ENCODE data around the gene ZNF644. TPM values are rescaled to one million over a fixed set of nuclear protein-coding genes. Genes with fewer than 3 reads are reported as not detected.
A peak's percentile ranks its signal among the peaks of the same experiment; 100 is the strongest.

Gene ZNF644
- total and polyA plus RNA-seq, 2 donors (not counting 1 experiment from before 2014, with no cell fraction given), result 9.6 to 124 TPM

DNA sequence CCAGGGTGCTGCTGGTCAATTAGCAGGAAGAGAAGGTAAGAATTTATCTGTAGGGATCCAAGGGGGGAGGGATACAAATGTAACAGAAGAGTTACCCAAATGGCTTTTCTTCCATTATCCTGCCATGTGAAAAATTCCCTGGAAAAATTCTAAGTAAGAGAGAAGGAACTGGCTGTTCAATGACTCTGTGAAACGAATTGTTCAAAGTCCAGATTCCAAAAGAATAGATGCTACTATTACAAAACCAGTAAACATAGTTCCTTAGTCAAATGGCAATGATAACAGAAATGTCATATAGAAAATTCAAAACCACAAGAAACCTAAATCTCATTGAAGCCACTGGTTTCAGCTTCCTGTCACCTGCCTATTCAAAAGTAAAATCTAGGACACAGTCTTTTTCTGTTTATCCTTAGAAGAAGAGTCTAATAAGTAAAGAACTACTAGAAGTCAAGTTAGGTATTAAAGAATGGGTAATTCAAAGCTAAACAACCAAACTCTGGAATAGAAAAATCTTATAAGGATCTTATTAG, 102.6 kb downstream of the ZNF644 start:
- H3K9me3 Mint-ChIP-seq (ENCODE audit: insufficient read depth), result no peaks in the 10 kb centered on the region
- Histone ChIP-seq H3K27me3 (replicated peaks in 1 of 4; ENCODE audit: control extremely low read depth in 1 of 4, control insufficient read depth in 3 of 4, insufficient read depth in 4 of 4, low read length in 3 of 4) (no peaks in the 10 kb centered on the region), H3K79me2 (ENCODE audit: control insufficient read depth, insufficient read depth, low read length) (peaks cover 24% of the 10 kb centered on the region), H3K9ac (ENCODE audit: low read length) (no peak overlapping the region), H4K20me1 (ENCODE audit: control insufficient read depth, insufficient read depth, low read length, poor library complexity, severe bottlenecking) (peaks cover 41% of the 10 kb centered on the region), H2AFZ (ENCODE audit: insufficient read depth, low read depth, low read length, poor library complexity, severe bottlenecking) (no peak overlapping the region), H3K27ac (ENCODE audit: low read length in 2 of 2) (peak overlapping the region in 1 of 2 donors; percentile 31), H3K36me3 (replicated peaks in 1 of 2; ENCODE audit: control extremely low read depth in 1 of 2, control insufficient read depth in 1 of 2, extremely low read depth in 1 of 2, insufficient read depth in 2 of 2, low read length in 1 of 2) (peaks cover 0 to 33% of the 10 kb centered on the region in 2 experiments), H3K4me3 (ENCODE audit: control extremely low read depth in 1 of 5, extremely low read depth in 1 of 5, insufficient read depth in 1 of 5, low read depth in 2 of 5, low read length in 4 of 5) (no peak overlapping the region), H3K9me3 (ENCODE audit: control extremely low read depth in 1 of 3, control insufficient read depth in 2 of 3, insufficient read depth in 1 of 3, low read length in 2 of 3) (no peaks in the 10 kb centered on the region), H3K4me1 (ENCODE audit: control insufficient read depth in 2 of 2, insufficient read depth in 2 of 2, low read length in 2 of 2) (peaks cover 0 to 23% of the 10 kb centered on the region in 2 donors), H3K4me2 (replicated peaks; ENCODE audit: low read depth, low read length, poor library complexity, severe bottlenecking) (no peak overlapping the region)
- no peak for TF ChIP-seq EZH2 (IDR thresholded peaks at IDR 0.05; ENCODE audit: borderline replicate concordance, insufficient read depth, low read depth, low read length, poor library complexity, severe bottlenecking)
- TF ChIP-seq, protein P1, sequence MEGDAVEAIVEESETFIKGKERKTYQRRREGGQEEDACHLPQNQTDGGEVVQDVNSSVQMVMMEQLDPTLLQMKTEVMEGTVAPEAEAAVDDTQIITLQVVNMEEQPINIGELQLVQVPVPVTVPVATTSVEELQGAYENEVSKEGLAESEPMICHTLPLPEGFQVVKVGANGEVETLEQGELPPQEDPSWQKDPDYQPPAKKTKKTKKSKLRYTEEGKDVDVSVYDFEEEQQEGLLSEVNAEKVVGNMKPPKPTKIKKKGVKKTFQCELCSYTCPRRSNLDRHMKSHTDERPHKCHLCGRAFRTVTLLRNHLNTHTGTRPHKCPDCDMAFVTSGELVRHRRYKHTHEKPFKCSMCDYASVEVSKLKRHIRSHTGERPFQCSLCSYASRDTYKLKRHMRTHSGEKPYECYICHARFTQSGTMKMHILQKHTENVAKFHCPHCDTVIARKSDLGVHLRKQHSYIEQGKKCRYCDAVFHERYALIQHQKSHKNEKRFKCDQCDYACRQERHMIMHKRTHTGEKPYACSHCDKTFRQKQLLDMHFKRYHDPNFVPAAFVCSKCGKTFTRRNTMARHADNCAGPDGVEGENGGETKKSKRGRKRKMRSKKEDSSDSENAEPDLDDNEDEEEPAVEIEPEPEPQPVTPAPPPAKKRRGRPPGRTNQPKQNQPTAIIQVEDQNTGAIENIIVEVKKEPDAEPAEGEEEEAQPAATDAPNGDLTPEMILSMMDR (IDR thresholded peaks at IDR 0.05), result no peak
- peak overlapping the region; percentile 0 for H3K27ac Mint-ChIP-seq
- no peak overlapping the region for H3K4me3 Mint-ChIP-seq
- ATAC-seq (ENCODE audit: low read depth) (no peak), DNase-seq (no peak)
- H3K4me1 Mint-ChIP-seq, result peaks cover 47% of the 10 kb centered on the region
- H3K27me3 Mint-ChIP-seq, result no peaks in the 10 kb centered on the region
- intact Hi-C loops (cut with micrococcal nuclease), result no loop called here
- CTCF ChIA-PET, result interaction anchor here (1.7 kb wide), 1 partner anchor 246 kb away, joined by 7 read pairs; no protein-coding TSS in a partner anchor
- no CpG with 5 or more reads among the region's 1 CpG for WGBS (ENCODE audit: insufficient coverage)
- POLR2A ChIA-PET, result no interaction called here

DNA sequence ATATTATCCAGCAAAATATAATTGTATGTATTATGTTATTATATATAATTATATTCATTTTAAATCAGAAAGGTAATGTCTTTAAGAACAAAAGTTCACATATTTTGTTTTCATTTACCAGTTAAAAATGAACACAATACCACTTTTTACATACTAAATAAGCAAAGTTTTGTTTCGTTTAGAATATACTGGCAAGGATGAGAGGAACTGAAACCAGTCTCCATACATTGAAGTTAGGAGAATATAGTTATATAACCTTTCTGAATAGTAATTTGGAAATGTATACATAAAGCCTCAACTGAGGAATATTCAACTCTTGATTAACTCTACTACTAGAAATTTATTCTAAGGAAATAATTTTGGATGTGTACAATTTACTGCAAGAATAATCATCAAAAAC, 110.5 kb downstream of the ZNF644 start:
- no peaks in the 10 kb centered on the region for H3K27me3 Mint-ChIP-seq
- Histone ChIP-seq H3K79me2 (ENCODE audit: control insufficient read depth, insufficient read depth, low read length) (peaks cover 4% of the 10 kb centered on the region), H3K4me2 (replicated peaks; ENCODE audit: low read depth, low read length, poor library complexity, severe bottlenecking) (no peak overlapping the region), H3K36me3 (replicated peaks in 1 of 2; ENCODE audit: control extremely low read depth in 1 of 2, control insufficient read depth in 1 of 2, extremely low read depth in 1 of 2, insufficient read depth in 2 of 2, low read length in 1 of 2) (peaks cover 2 to 22% of the 10 kb centered on the region in 2 experiments), H3K4me3 (ENCODE audit: control extremely low read depth in 1 of 5, extremely low read depth in 1 of 5, insufficient read depth in 1 of 5, low read depth in 2 of 5, low read length in 4 of 5) (no peak overlapping the region), H3K27me3 (replicated peaks in 1 of 4; ENCODE audit: control extremely low read depth in 1 of 4, control insufficient read depth in 3 of 4, insufficient read depth in 4 of 4, low read length in 3 of 4) (no peaks in the 10 kb centered on the region), H3K27ac (ENCODE audit: low read length in 2 of 2) (no peak overlapping the region), H3K4me1 (ENCODE audit: control insufficient read depth in 2 of 2, insufficient read depth in 2 of 2, low read length in 2 of 2) (no peaks in the 10 kb centered on the region), H2AFZ (ENCODE audit: insufficient read depth, low read depth, low read length, poor library complexity, severe bottlenecking) (no peak overlapping the region), H3K9ac (ENCODE audit: low read length) (no peak overlapping the region), H3K9me3 (ENCODE audit: control extremely low read depth in 1 of 3, control insufficient read depth in 2 of 3, insufficient read depth in 1 of 3, low read length in 2 of 3) (no peaks in the 10 kb centered on the region), H4K20me1 (ENCODE audit: control insufficient read depth, insufficient read depth, low read length, poor library complexity, severe bottlenecking) (peaks cover 18% of the 10 kb centered on the region)
- intact Hi-C loops (cut with micrococcal nuclease), result no loop called here
- H3K4me3 Mint-ChIP-seq, result no peak overlapping the region
- ChIA-PET POLR2A (no interaction called here), CTCF (no interaction called here)
- ATAC-seq (ENCODE audit: low read depth) (no peak), DNase-seq (no peak)
- H3K4me1 Mint-ChIP-seq, result no peaks in the 10 kb centered on the region
- WGBS (ENCODE audit: insufficient coverage), result no CpG with 5 or more reads among the region's 1 CpG
- no peaks in the 10 kb centered on the region for H3K9me3 Mint-ChIP-seq (ENCODE audit: insufficient read depth)
- no peak overlapping the region for H3K27ac Mint-ChIP-seq
- TF ChIP-seq, protein P1 (IDR thresholded peaks at IDR 0.05), result no peak
- no peak for TF ChIP-seq EZH2 (IDR thresholded peaks at IDR 0.05; ENCODE audit: borderline replicate concordance, insufficient read depth, low read depth, low read length, poor library complexity, severe bottlenecking)
